Measurements from ENCODE around the gene VEPH1. TPM values are rescaled to one million over a fixed set of nuclear protein-coding genes. Genes with fewer than 3 reads are reported as not detected.

Gene VEPH1
- total RNA-seq, 2 donors from 2014 or later = 11.8 to 17.1 TPM

DNA sequence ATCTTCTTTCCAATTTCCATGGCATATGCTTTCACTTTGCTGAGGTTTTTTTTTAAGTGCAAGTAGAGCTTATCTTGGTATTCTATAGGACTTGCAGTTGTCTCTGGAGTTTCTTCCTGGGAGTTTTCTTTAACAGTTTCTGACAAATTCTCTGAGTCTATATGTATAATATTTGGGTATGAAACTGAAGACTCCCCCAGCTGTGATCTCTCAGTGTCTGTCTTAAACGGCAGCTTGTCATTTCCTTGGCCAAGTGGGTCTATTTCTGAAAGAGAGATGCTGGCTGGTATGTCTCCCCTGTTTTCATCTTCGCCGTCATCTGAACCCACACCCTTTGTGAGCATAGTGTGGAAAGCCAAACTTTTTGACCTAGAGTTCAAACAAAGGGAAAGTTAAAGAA is 139.8 kb downstream of the VEPH1 start:
- no peaks in the 10 kb centered on the region for H3K27me3 ChIP-seq (ENCODE audit: control insufficient read depth, insufficient read depth, low read length, poor library complexity, severe bottlenecking)
- no peaks in the 10 kb centered on the region for H3K36me3 ChIP-seq (ENCODE audit: control insufficient read depth, insufficient read depth, low read length)
- H3K9me3 ChIP-seq (ENCODE audit: control insufficient read depth, low read length) = no peaks in the 10 kb centered on the region
- no peak for DNase-seq
- H3K4me1 Mint-ChIP-seq = no peaks in the 10 kb centered on the region
- H3K4me1 ChIP-seq (ENCODE audit: control insufficient read depth, insufficient read depth, low read length) = no peaks in the 10 kb centered on the region
- H3K27ac Mint-ChIP-seq = no peak overlapping the region
- no peaks in the 10 kb centered on the region for H3K27me3 Mint-ChIP-seq (ENCODE audit: insufficient read depth)
- 88 to 95% methylated on average over 1 to 3 of the region's 3 CpGs for WGBS, 2 experiments (ENCODE audit: insufficient coverage in 1 of 2, insufficient read length in 1 of 2)
- H3K36me3 Mint-ChIP-seq (ENCODE audit: low read depth) = no peaks in the 10 kb centered on the region
- H3K9ac ChIP-seq (ENCODE audit: extremely low read depth, low read length, poor library complexity, severe bottlenecking) = no peak overlapping the region
- H3K9me3 Mint-ChIP-seq = no peaks in the 10 kb centered on the region
- H3K4me3 ChIP-seq (ENCODE audit: low read length) = no peak overlapping the region
- H3K4me3 Mint-ChIP-seq = no peak overlapping the region
- TF ChIP-seq, protein P1, sequence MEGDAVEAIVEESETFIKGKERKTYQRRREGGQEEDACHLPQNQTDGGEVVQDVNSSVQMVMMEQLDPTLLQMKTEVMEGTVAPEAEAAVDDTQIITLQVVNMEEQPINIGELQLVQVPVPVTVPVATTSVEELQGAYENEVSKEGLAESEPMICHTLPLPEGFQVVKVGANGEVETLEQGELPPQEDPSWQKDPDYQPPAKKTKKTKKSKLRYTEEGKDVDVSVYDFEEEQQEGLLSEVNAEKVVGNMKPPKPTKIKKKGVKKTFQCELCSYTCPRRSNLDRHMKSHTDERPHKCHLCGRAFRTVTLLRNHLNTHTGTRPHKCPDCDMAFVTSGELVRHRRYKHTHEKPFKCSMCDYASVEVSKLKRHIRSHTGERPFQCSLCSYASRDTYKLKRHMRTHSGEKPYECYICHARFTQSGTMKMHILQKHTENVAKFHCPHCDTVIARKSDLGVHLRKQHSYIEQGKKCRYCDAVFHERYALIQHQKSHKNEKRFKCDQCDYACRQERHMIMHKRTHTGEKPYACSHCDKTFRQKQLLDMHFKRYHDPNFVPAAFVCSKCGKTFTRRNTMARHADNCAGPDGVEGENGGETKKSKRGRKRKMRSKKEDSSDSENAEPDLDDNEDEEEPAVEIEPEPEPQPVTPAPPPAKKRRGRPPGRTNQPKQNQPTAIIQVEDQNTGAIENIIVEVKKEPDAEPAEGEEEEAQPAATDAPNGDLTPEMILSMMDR (conservative IDR thresholded peaks at IDR 0.05) = no peak
- no peak overlapping the region for H3K27ac ChIP-seq (ENCODE audit: low read depth, low read length)

DNA sequence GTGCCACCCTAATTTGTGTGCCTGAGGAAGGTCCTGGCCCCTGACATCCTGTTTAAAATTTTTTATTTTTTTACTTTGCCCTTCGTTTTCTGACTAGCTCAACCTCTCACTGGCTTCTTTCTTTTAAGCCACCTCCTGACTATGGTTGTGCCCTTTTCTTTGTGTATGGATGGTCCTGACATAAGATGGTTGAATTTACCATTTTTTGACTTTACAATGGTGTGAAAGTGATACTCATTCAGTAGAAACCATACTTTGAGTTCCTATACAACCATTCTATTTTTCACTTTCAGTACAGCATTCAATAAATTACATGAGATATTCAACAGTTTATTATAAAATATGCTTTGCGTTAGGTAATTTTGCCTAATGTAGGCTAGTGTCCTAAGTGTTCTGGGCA is 140.9 kb downstream of the VEPH1 start:
- no peak for DNase-seq
- Histone ChIP-seq H3K4me1 (ENCODE audit: control insufficient read depth, insufficient read depth, low read length) (no peaks in the 10 kb centered on the region), H3K4me3 (ENCODE audit: low read length) (no peak overlapping the region), H3K36me3 (ENCODE audit: control insufficient read depth, insufficient read depth, low read length) (no peaks in the 10 kb centered on the region), H3K9me3 (ENCODE audit: control insufficient read depth, low read length) (no peaks in the 10 kb centered on the region), H3K27me3 (ENCODE audit: control insufficient read depth, insufficient read depth, low read length, poor library complexity, severe bottlenecking) (no peaks in the 10 kb centered on the region), H3K9ac (ENCODE audit: extremely low read depth, low read length, poor library complexity, severe bottlenecking) (no peak overlapping the region), H3K27ac (ENCODE audit: low read depth, low read length) (no peak overlapping the region)
- Mint-ChIP-seq H3K9me3 (no peaks in the 10 kb centered on the region), H3K27ac (no peak overlapping the region), H3K27me3 (ENCODE audit: insufficient read depth) (no peaks in the 10 kb centered on the region), H3K4me1 (no peaks in the 10 kb centered on the region), H3K36me3 (ENCODE audit: low read depth) (no peaks in the 10 kb centered on the region), H3K4me3 (no peak overlapping the region)
- TF ChIP-seq, protein P1 (conservative IDR thresholded peaks at IDR 0.05) = no peak
- WGBS, 2 experiments (ENCODE audit: insufficient coverage in 1 of 2, insufficient read length in 1 of 2) = 88% methylated on average over 2 of the region's 2 CpGs; no CpG with 5 or more reads in 1 of the 2 experiments

DNA sequence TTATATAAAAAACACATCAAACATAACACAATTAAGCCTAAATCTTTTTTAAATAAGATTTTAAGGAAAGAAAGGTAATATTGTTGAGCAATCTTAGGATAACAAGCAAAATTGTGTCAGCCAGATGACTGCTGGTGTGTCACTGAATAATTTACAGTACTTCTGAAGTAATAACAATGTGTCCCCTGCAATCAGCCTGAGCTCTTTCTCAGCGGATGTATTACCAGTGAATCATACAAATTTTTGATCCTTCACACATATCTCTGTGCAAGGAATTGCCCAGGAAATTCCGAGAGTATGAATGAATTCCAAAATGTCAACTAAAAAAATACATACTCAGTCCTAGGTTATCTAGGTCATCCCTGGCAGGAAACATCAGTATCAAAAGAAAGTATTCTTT is 143.2 kb downstream of the VEPH1 start:
- H3K4me3 Mint-ChIP-seq = no peak overlapping the region
- Histone ChIP-seq H3K4me1 (ENCODE audit: control insufficient read depth, insufficient read depth, low read length) (no peaks in the 10 kb centered on the region), H3K9ac (ENCODE audit: extremely low read depth, low read length, poor library complexity, severe bottlenecking) (no peak overlapping the region), H3K27me3 (ENCODE audit: control insufficient read depth, insufficient read depth, low read length, poor library complexity, severe bottlenecking) (no peaks in the 10 kb centered on the region), H3K36me3 (ENCODE audit: control insufficient read depth, insufficient read depth, low read length) (no peaks in the 10 kb centered on the region), H3K27ac (ENCODE audit: low read depth, low read length) (no peak overlapping the region), H3K9me3 (ENCODE audit: control insufficient read depth, low read length) (no peaks in the 10 kb centered on the region), H3K4me3 (ENCODE audit: low read length) (no peak overlapping the region)
- 93% methylated on average over 2 of the region's 2 CpGs; no CpG with 5 or more reads in 1 of the 2 experiments for WGBS, 2 experiments (ENCODE audit: insufficient coverage in 1 of 2, insufficient read length in 1 of 2)
- H3K9me3 Mint-ChIP-seq = no peaks in the 10 kb centered on the region
- no peaks in the 10 kb centered on the region for H3K27me3 Mint-ChIP-seq (ENCODE audit: insufficient read depth)
- DNase-seq = no peak
- H3K36me3 Mint-ChIP-seq (ENCODE audit: low read depth) = no peaks in the 10 kb centered on the region
- no peak overlapping the region for H3K27ac Mint-ChIP-seq
- TF ChIP-seq, protein P1 (conservative IDR thresholded peaks at IDR 0.05) = no peak
- peaks cover 2% of the 10 kb centered on the region for H3K4me1 Mint-ChIP-seq
